Stimulated activated naive B cell treated with anti-CD40 and anti-IgM and Interleukin-4, amounts not matched to agents 10 μg/mL and 1 μg/mL and 100 μg/mL, for 72 hours (primary cell): ENCODE data around the gene LUC7L3.

Experiments used
- ATAC-seq, 2 donors: fragments of 150-1000 bp; cut with Tn5 transposase; replicated peaks; 2 replicates each; pipeline ENCODE4 v1.10.0; 2021; ENCODE audit warnings: moderate library complexity in 1 of 2
- DNase-seq: peaks from one replicate; pipeline ENCODE4 v3.0.0; 2021
- H3K27ac Mint-ChIP-seq: one replicate; pipeline ENCODE4 v1.8.0; 2022; ENCODE audit warnings: mild to moderate bottlenecking, mixed read lengths
- H3K27me3 Mint-ChIP-seq, 2 donors: one replicate each; pipeline ENCODE4 v1.8.0; 2022; ENCODE audit warnings: mixed read lengths in 2 of 2
- H3K36me3 Mint-ChIP-seq, 2 donors: one replicate each; pipeline ENCODE4 v1.8.0; 2022; ENCODE audit warnings: mixed read lengths in 2 of 2, mild to moderate bottlenecking in 1 of 2
- H3K4me1 Mint-ChIP-seq, 2 donors: one replicate each; pipeline ENCODE4 v1.8.0; 2022; ENCODE audit warnings: mixed read lengths in 2 of 2, mild to moderate bottlenecking in 1 of 2
- H3K4me3 Mint-ChIP-seq, 2 donors: one replicate each; pipeline ENCODE4 v1.8.0; 2022; ENCODE audit warnings: mild to moderate bottlenecking in 2 of 2, mixed read lengths in 2 of 2, moderate library complexity in 1 of 2
- H3K9me3 Mint-ChIP-seq, 2 donors: one replicate each; pipeline ENCODE4 v1.8.0; 2022; ENCODE audit warnings: mixed read lengths in 2 of 2, mild to moderate bottlenecking in 1 of 2

The LUC7L3 gene

DNA sequence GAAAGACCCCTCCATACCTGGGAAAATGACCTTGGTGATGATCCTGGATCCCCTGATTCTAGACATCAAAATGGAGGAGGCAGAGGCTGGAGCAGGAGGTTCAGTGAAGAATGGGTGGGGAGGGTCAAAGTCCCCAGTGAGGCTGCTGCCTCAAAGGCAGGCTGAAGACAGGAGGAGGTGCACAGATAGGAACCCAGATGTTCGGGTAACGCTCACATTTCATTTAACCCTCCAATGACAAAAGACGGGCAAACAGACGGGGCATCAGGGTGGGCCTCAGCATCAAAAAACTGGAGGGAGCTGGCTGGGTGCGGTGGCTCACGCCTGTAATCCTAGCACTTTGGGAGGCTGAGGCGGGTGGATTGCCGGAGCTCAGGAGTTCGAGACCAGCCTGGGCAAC lies 48.0 kb downstream of the LUC7L3 start, which contains the start of gene ANKRD40CL:
ANKRD40CL (minus strand) TSS at position 73 of the 400 bp plus-strand sequence. CDS start 605 bp downstream, outside the sequence.
- H3K27ac Mint-ChIP-seq = no peak within 1 kb of the TSS
- no peak within 1 kb of the TSS for H3K4me3 Mint-ChIP-seq
- DNase-seq (no peak), ATAC-seq (no peak)
- no peaks in the 10 kb centered on the region for H3K27me3 Mint-ChIP-seq
- peaks cover 26 to 32% of the 10 kb centered on the region in 2 donors for H3K4me1 Mint-ChIP-seq
- no peaks in the 10 kb centered on the region for H3K36me3 Mint-ChIP-seq
- no peaks in the 10 kb centered on the region for H3K9me3 Mint-ChIP-seq

DNA sequence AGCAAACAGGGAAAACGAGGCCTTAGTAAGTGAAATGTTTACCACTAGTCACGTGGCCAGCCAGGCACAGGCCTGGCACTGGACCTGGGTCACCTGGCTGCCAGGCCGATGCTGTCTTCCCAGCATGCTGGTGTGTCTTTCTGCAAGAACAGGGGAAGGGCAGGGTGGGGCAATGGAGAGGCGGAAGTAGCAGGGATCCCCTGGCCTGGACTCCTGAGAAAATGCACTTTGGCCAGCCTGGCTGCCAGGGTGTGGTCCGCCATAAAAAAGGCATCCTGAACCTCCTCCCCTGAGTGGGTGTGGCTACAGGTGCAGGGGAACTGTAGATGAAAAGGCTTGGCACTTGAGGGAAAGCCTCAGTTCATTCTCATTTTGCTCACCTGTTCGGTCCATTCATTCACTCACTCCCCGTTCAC lies 49.0 kb downstream of the LUC7L3 start:
- Mint-ChIP-seq H3K4me3 (no peak overlapping the region), H3K36me3 (no peaks in the 10 kb centered on the region), H3K27me3 (no peaks in the 10 kb centered on the region), H3K9me3 (no peaks in the 10 kb centered on the region), H3K4me1 (peaks cover 21 to 29% of the 10 kb centered on the region in 2 donors), H3K27ac (no peak overlapping the region)
- DNase-seq (no peak), ATAC-seq (no peak)

DNA sequence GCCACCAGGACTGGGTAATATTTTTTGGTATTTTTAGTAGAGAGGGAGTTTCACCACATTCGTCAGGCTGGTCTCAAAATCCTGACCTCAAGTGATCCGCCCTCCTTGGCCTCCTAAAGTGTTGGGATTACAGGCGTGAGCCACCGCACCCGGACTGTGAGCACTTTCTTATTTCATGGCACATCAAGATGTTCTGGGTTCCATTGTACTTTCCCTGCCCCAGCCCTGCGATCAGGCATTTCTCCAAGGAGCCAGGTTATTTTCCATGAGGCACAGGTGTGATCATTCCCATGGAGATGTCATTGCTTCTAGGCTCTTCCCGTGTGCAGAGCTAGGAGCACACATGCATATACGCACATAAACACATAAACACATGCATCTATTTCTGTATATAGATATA lies 50.5 kb downstream of the LUC7L3 start:
- no peak overlapping the region for H3K4me3 Mint-ChIP-seq
- no peaks in the 10 kb centered on the region for H3K27me3 Mint-ChIP-seq
- no peak for DNase-seq
- no peaks in the 10 kb centered on the region for H3K36me3 Mint-ChIP-seq
- no peak for ATAC-seq
- H3K27ac Mint-ChIP-seq = no peak overlapping the region
- H3K9me3 Mint-ChIP-seq = no peaks in the 10 kb centered on the region
- peaks cover 12 to 19% of the 10 kb centered on the region in 2 donors for H3K4me1 Mint-ChIP-seq

DNA sequence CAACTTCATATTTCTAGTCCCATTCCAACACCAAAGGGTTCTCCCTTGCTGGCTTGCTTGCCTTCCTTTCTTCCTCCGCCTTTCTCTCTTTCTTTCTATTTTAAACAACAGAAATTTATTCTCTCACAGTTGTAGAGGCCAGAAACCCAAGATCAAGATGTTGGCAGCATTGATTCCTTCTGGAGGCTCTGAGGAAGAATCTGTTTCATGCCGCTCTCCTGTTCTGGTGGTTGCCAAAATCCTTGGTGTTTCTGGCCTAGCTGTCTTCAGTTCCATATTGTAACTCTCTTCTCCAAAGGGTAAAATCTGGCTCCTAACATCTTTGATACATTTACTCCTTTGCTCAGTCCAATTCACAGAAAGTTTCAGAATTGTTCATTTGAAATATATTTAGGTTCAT lies 50.9 kb downstream of the LUC7L3 start:
- DNase-seq (no peak), ATAC-seq (no peak)
- Mint-ChIP-seq H3K4me3 (no peak overlapping the region), H3K27ac (no peak overlapping the region), H3K9me3 (no peaks in the 10 kb centered on the region), H3K4me1 (peaks cover 10 to 15% of the 10 kb centered on the region in 2 donors), H3K27me3 (no peaks in the 10 kb centered on the region), H3K36me3 (no peaks in the 10 kb centered on the region)

DNA sequence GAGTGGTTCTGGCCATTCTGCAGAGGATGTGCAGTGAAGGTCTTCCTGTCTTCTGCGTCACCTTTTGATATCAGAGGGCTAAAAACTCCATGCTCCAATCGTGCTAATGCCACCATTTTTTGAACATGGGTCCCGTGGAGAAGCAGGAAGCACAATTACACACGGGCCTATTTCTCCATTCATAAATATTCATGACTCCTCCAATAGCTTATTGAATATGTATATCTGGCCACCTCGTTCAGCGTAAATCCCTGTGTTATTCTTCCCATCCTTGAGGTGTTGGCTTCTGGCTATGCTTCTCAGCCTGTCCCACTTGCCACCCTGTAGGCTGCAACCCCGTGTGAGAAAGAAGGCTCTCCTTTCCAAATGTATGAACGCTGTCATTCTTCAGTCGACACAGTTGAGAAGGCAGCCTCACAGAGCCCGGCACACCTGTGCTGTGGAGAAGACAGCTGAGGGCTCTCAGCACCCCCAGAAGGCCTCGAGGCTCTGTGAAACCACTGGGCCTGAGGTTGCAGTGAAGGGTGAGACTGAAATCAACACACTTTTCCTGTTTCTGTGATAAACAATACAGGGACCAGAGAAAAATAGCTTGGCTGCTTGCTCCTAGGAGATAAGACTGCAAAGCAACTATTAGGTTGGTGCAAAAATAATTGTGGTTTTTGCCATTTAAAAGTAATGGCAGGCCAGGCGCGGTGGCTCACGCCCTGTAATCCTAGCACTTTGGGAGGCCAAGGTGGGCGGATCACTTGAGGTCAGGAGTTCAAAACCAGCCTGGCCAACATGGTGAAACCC lies 52.8 kb downstream of the LUC7L3 start:
- H3K9me3 Mint-ChIP-seq = no peaks in the 10 kb centered on the region
- no peaks in the 10 kb centered on the region for H3K4me1 Mint-ChIP-seq
- ATAC-seq = no peak
- H3K27ac Mint-ChIP-seq = no peak overlapping the region
- no peaks in the 10 kb centered on the region for H3K36me3 Mint-ChIP-seq
- H3K27me3 Mint-ChIP-seq = no peaks in the 10 kb centered on the region
- H3K4me3 Mint-ChIP-seq = no peak overlapping the region
- no peak for DNase-seq

DNA sequence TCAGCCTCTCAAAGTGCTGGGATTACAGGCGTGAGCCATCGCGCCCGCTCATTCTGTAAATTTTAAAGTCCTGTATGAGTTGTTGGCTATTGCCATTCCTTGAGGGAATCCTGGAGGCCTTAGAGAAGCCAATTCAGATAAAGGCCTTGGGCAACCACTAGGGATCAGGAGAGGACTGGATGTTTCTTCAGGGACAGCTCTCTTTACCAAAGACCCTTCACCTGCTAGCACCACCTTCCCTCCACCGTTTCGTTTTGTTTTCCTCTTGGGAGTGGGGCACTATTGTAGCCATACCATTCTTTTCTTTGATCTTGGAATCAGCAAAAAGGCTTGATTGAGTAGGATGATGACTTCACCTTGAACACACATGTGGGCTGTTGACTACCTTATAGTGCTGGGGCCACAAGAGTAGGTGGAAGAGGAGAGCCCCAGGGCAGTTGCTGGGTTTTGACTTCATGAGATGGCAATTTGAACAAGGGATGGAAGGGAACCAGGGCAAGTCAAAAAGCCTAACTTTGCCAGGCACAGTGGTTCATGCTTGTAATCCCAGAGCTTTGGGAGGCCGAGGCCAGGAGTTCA lies 54.9 kb downstream of the LUC7L3 start:
- no peaks in the 10 kb centered on the region for H3K4me1 Mint-ChIP-seq
- H3K27me3 Mint-ChIP-seq = no peaks in the 10 kb centered on the region
- no peak overlapping the region for H3K4me3 Mint-ChIP-seq
- DNase-seq (no peak), ATAC-seq (no peak)
- no peaks in the 10 kb centered on the region for H3K36me3 Mint-ChIP-seq
- H3K27ac Mint-ChIP-seq = no peak overlapping the region
- no peaks in the 10 kb centered on the region for H3K9me3 Mint-ChIP-seq

DNA sequence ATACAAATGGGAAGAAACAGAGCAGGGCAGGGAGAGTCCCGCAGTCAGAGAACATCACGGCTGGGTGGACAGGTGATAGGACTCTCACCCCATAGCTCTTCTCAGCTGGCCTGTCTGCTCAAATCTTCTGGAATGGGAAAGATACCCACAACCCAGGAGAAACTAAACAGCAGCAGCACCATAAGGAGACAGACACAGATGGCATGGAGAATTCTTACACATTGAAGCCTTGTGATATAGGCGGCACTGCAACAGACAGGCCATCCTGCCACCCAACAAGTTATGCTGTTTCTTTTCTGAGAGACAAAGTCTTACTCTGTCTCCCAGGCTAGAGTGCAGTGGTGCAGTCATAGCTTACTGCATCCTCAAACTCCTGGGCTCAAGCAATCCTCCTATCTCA lies 56.5 kb downstream of the LUC7L3 start:
- no peak for ATAC-seq
- H3K27ac Mint-ChIP-seq = no peak overlapping the region
- no peaks in the 10 kb centered on the region for H3K27me3 Mint-ChIP-seq

DNA sequence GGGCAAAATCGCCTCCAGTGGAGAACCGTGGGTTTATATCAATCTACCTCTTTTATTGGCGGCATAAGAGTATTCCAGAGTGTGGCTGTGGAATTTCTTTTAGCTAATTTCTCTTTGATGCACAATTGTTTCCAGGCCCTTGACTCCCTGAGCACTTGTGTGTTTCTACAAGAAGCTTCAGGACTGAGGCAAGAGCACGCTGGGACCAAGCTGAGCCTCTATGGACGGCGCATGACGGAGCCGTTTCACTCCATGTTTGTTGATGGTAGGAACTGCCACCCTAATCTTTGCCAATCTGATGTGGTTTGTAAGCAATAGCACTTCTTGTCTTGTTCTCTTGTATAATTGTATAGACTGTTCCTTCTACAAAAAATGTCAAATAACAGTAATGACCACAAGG lies 59.1 kb downstream of the LUC7L3 start:
- Mint-ChIP-seq H3K4me1 (peaks cover 5 to 7% of the 10 kb centered on the region in 2 donors), H3K27me3 (peaks cover 3 to 14% of the 10 kb centered on the region in 2 donors), H3K9me3 (no peaks in the 10 kb centered on the region), H3K4me3 (no peak overlapping the region), H3K27ac (no peak overlapping the region), H3K36me3 (no peaks in the 10 kb centered on the region)
- ATAC-seq (no peak), DNase-seq (no peak)

More for the DNA sequence above, 56.5 kb downstream of the LUC7L3 start:
- Mint-ChIP-seq H3K4me3 (no peak overlapping the region), H3K9me3 (no peaks in the 10 kb centered on the region), H3K4me1 (no peaks in the 10 kb centered on the region), H3K36me3 (no peaks in the 10 kb centered on the region)
- no peak for DNase-seq

DNA sequence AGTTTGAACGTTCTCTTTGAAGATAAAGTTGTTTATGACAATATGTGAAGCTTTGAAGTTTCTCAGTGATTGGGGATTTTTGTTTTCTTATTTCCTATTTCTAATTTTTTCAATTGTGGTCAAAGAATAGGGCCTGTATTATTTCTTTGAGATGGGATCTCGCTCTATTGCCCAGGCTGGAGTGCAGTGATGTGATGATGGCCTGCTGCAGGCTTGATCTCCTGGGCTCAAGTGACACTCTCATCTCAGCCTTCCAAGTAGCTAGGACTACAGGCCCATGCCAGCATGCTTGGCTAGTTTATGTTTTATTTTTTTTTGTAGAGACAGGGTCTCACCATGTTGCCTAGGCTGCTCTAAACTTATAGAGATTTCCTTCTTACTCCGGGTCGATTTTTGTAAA lies 59.6 kb downstream of the LUC7L3 start:
- Mint-ChIP-seq H3K27ac (no peak overlapping the region), H3K4me1 (peaks cover 5 to 7% of the 10 kb centered on the region in 2 donors), H3K9me3 (no peaks in the 10 kb centered on the region), H3K4me3 (no peak overlapping the region), H3K36me3 (no peaks in the 10 kb centered on the region), H3K27me3 (peaks cover 3 to 14% of the 10 kb centered on the region in 2 donors)
- ATAC-seq (no peak), DNase-seq (no peak)

DNA sequence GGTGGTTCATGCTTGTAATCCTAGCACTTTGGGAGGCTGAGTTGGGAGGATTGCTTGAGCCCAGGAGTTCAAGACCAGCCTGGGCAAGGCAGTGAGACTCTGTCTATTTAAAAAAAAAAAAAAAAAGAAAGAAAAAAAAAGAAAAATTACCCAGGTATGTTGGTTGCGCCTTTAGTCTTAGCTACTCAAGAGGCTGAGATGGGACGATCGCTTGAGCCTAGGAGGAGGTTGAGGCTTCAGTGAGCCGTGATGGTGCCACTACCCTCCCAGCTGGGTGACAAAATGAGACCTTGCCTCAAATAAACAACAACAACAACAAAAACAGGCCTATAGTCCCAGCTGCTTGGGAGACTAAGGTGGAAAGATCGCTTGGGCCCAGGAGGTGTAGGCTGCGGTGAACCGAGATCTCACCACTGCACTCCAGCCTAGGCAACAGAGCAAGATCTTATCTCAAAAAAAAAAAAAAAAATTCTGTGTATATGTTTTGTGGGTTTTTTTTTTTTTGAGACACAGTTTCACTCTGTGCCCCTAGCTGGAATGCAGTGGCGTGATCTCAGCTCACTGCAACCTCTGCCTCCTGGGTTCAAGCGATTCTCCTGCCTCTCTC lies 60.4 kb downstream of the LUC7L3 start:
- Mint-ChIP-seq H3K27me3 (peaks cover 3 to 14% of the 10 kb centered on the region in 2 donors), H3K4me3 (no peak overlapping the region), H3K9me3 (no peaks in the 10 kb centered on the region), H3K4me1 (peaks cover 5 to 7% of the 10 kb centered on the region in 2 donors), H3K27ac (no peak overlapping the region), H3K36me3 (no peaks in the 10 kb centered on the region)
- ATAC-seq (no peak), DNase-seq (no peak)

DNA sequence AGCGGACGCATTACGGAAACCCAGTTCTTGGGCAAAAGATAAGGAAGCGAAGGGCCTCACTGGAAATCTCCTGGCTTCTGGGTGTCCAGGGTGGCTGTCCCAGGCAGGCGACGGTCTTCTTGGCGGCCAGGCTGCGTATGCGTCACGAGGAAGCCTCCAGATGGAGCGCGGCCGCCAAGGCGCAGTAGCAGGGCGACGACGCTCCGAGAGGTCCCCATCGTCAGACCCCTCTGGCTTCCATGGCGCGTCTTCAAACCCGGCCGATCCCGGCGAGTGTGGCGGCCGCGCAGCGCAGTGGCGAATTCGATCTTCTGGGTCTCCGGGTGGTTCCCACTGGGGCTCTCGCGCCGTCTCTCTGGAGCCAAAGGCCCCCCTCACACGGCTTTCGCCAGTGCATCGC lies 61.8 kb downstream of the LUC7L3 start:
- no peak for DNase-seq
- H3K27ac Mint-ChIP-seq = no peak overlapping the region
- no peaks in the 10 kb centered on the region for H3K9me3 Mint-ChIP-seq

DNA sequence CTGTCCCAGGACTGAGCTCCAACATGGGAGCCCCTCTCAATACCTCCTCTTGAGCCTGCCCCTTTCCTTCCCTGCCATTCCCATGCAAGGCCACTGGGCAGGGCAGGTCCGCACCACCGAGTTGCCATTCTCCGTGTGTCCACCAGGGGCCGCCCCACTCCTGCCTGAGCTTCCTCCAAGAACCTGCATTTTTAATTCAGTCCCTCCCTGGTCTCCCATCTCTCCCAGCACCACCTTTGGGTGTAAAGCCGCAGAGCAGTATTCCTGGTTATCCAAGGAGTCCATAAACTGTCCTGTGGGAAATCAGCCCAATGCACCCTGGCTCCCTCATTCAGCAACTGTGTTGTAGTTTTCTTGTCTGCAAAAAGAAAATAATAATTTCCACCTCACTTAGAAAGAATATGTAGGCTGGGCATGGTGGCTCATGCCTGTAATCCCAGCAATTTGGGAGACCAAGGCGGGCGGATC lies 63.8 kb downstream of the LUC7L3 start:
- Mint-ChIP-seq H3K4me3 (no peak overlapping the region), H3K36me3 (no peaks in the 10 kb centered on the region), H3K9me3 (no peaks in the 10 kb centered on the region), H3K27ac (peak overlapping the region; percentile 16), H3K4me1 (peaks cover 7 to 9% of the 10 kb centered on the region in 2 donors), H3K27me3 (peaks cover 7 to 14% of the 10 kb centered on the region in 2 donors)
- DNase-seq = peak; percentile 68
- peak; percentile 94 to 95 for ATAC-seq

More for the DNA sequence above, 61.8 kb downstream of the LUC7L3 start:
- ATAC-seq = no peak
- H3K4me1 Mint-ChIP-seq = peaks cover 5 to 7% of the 10 kb centered on the region in 2 donors
- H3K36me3 Mint-ChIP-seq = no peaks in the 10 kb centered on the region
- H3K27me3 Mint-ChIP-seq = peaks cover 3 to 14% of the 10 kb centered on the region in 2 donors
- H3K4me3 Mint-ChIP-seq = peak overlapping the region in 1 of 2 donors; percentile 60

DNA sequence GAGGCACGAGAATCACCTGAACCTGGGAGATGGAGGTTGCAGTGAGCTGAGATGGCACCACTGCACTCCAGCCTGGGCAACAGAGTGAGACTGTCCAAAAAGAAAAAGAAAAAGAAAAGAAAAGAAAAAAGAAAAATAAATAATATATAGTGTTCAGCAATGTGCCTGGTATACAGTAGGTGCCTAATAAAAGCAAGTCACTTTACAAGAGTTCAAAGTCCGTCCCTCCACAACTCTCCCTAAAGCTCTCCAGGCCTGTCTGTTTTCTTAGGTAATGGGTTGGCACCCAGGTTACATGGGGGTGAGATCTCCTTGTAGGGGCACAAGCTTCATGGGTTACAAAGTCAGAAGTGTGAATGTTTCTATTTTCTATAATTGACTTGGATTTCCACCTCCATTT lies 64.5 kb downstream of the LUC7L3 start:
- ATAC-seq (no peak), DNase-seq (no peak)
- H3K4me3 Mint-ChIP-seq = no peak overlapping the region
- H3K9me3 Mint-ChIP-seq = no peaks in the 10 kb centered on the region
- H3K36me3 Mint-ChIP-seq = no peaks in the 10 kb centered on the region
- H3K4me1 Mint-ChIP-seq = peaks cover 7 to 9% of the 10 kb centered on the region in 2 donors
- H3K27me3 Mint-ChIP-seq = peaks cover 7 to 14% of the 10 kb centered on the region in 2 donors
- no peak overlapping the region for H3K27ac Mint-ChIP-seq

DNA sequence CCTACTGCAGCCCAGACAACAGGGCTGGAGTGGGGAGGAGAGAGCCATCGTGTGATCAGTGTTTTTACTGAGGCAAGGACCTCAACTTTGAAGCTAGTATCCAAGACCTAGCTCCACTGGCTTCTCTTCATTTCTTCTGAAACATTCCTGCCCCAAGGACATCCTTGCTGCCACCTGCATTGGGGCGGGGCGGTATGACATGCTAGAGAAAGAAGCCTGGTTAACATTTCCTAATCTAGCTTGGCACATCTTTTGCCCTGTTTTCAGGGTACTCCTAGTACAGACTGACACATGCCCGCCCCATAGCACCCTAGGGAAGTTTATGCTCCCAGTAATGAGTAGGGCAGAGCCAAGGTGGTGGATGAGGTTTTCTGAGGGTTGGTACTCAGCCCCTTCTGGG lies 65.7 kb downstream of the LUC7L3 start:
- H3K9me3 Mint-ChIP-seq = no peaks in the 10 kb centered on the region
- H3K4me1 Mint-ChIP-seq = peaks cover 7 to 9% of the 10 kb centered on the region in 2 donors
- H3K27me3 Mint-ChIP-seq = peaks cover 7 to 14% of the 10 kb centered on the region in 2 donors
- H3K27ac Mint-ChIP-seq = no peak overlapping the region
- no peaks in the 10 kb centered on the region for H3K36me3 Mint-ChIP-seq
- DNase-seq (no peak), ATAC-seq (no peak)
- no peak overlapping the region for H3K4me3 Mint-ChIP-seq
